HG02973 (cell line): Measurements from ENCODE around the gene CCN5.

Experiments used
- ATAC-seq: cut with Tn5 transposase; IDR thresholded peaks from one replicate; pipeline ENCODE4 v1.9.1; 2021; ENCODE audit warnings: moderate library complexity; ENCODE audit not compliant: unreplicated experiment

Gene CCN5

GRCh38 chr20:44735816-44736169, 20.6 kb downstream of the CCN5 start:
- no peak for ATAC-seq

- ATAC-seq = no peak
These were observed 21.2 kb downstream of the CCN5 start for GRCh38 chr20:44736170-44737021.

GRCh38 chr20:44737116-44737515, 21.9 kb downstream of the CCN5 start:
- ATAC-seq = no peak

- no peak for ATAC-seq
These were observed 23.8 kb downstream of the CCN5 start for GRCh38 chr20:44738813-44739477.

- no peak for ATAC-seq
These were observed 24.8 kb downstream of the CCN5 start for GRCh38 chr20:44739942-44740341.

GRCh38 chr20:44742304-44743079, 27.3 kb downstream of the CCN5 start:
- ATAC-seq = no peak

GRCh38 chr20:44743080-44743701, 28.0 kb downstream of the CCN5 start:
- no peak for ATAC-seq

- no peak for ATAC-seq
These were observed 28.9 kb downstream of the CCN5 start for GRCh38 chr20:44743916-44744655.

- ATAC-seq = no peak
These were observed 30.0 kb downstream of the CCN5 start for GRCh38 chr20:44745122-44745597.

GRCh38 chr20:44745598-44746366, 30.6 kb downstream of the CCN5 start, which contains the start of gene KCNK15:
Gene KCNK15 (plus strand): TSS chr20:44745865. CDS start chr20:44745911, 46 bp downstream.
- no peak for ATAC-seq

- no peak for ATAC-seq
These were observed 31.4 kb downstream of the CCN5 start for GRCh38 chr20:44746367-44747165.

GRCh38 chr20:44747166-44748004, 32.2 kb downstream of the CCN5 start:
- ATAC-seq = no peak

- ATAC-seq = no peak
These were observed 32.8 kb downstream of the CCN5 start for GRCh38 chr20:44748005-44748370.

GRCh38 chr20:44750081-44750805, 35.1 kb downstream of the CCN5 start:
- no peak for ATAC-seq

- no peak for ATAC-seq
These were observed 37.1 kb downstream of the CCN5 start for GRCh38 chr20:44752099-44752931.

GRCh38 chr20:44754554-44754953, 39.4 kb downstream of the CCN5 start:
- no peak for ATAC-seq
